ENCODE data around the gene PAF1. TPM values are rescaled to one million over a fixed set of nuclear protein-coding genes. Genes with fewer than 3 reads are reported as not detected.
A peak's percentile ranks its signal among the peaks of the same experiment; 100 is the strongest.

PAF1 gene
- total and polyA plus RNA-seq, 8 donors = 7.0 to 77.2 (median 29.4) TPM

DNA sequence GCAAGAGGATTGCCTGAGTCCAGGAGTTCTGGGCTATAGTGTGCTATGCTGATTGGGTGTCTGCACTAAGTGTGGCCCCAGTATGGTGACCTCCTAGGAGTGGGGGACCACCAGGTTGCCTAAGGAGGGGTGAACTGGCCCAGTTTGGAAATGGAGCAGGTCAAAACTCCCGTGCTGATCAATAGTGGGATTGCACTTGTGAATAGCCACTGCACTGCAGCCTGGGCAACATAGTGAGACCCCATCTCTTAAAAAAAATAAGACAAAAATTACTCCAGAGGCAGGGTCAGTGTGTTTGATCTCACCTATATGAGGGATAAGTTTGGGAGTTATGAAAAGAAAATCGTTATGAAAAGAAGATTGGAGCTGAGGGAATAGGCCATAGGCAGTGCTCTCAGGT is 21.7 kb downstream of the PAF1 start:
- no peak overlapping the region for H3K4me3 ChIP-seq
- intact Hi-C loops (cut with DNase I; ENCODE audit: low total_unique reads) = no loop called here
- H3K36me3 ChIP-seq = peaks cover 19 to 96% (median 85%) of the 10 kb centered on the region in 4 donors
- DNase-seq = no peak
- peaks cover 8 to 27% (median 21%) of the 10 kb centered on the region in 4 donors for H3K4me1 ChIP-seq
- 77 to 89% (median 83%) methylated on average over 2 of the region's 2 CpGs for WGBS, 5 donors
- H3K9me3 ChIP-seq = no peaks in the 10 kb centered on the region
- TF ChIP-seq, protein P1, sequence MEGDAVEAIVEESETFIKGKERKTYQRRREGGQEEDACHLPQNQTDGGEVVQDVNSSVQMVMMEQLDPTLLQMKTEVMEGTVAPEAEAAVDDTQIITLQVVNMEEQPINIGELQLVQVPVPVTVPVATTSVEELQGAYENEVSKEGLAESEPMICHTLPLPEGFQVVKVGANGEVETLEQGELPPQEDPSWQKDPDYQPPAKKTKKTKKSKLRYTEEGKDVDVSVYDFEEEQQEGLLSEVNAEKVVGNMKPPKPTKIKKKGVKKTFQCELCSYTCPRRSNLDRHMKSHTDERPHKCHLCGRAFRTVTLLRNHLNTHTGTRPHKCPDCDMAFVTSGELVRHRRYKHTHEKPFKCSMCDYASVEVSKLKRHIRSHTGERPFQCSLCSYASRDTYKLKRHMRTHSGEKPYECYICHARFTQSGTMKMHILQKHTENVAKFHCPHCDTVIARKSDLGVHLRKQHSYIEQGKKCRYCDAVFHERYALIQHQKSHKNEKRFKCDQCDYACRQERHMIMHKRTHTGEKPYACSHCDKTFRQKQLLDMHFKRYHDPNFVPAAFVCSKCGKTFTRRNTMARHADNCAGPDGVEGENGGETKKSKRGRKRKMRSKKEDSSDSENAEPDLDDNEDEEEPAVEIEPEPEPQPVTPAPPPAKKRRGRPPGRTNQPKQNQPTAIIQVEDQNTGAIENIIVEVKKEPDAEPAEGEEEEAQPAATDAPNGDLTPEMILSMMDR (IDR thresholded peaks at IDR 0.05) = no peak
- no peak for TF ChIP-seq EP300 (IDR thresholded peaks at IDR 0.05)
- TF ChIP-seq POLR2A (IDR thresholded peaks at IDR 0.05) = no peak
- TF ChIP-seq POLR2AphosphoS5 (IDR thresholded peaks at IDR 0.05) = no peak
- no peaks in the 10 kb centered on the region for H3K27me3 ChIP-seq
- H3K27ac ChIP-seq = no peak overlapping the region

DNA sequence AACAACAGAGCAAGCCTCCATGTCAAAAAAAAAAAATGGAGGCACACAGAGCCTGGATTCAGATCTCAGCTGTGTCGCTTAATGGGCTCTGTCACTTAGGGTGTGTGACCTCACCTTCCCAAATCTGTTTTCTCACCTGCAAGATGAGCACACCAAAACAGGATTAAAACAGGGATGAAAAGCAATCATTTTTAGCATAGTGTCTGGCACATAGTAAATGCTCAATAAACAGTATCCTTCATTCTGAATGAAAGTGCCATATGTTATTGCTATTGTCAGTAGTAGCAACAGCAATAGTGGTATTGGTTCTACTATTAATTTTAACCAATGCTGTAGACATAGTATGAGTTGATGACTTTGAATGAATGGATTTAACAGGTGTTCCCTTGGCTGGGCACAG is 25.4 kb downstream of the PAF1 start:
- Histone ChIP-seq H3K9me3 (no peaks in the 10 kb centered on the region), H3K27me3 (no peaks in the 10 kb centered on the region), H3K4me3 (no peak overlapping the region), H3K4me1 (peaks cover 12 to 24% (median 19%) of the 10 kb centered on the region in 4 donors), H3K36me3 (peaks cover 27 to 98% (median 96%) of the 10 kb centered on the region in 4 donors), H3K27ac (peak overlapping the region in 2 of 5 donors; percentile 4 to 70)
- intact Hi-C loops (cut with DNase I; ENCODE audit: low total_unique reads) = no loop called here
- no peak for DNase-seq
- TF ChIP-seq POLR2AphosphoS5 (IDR thresholded peaks at IDR 0.05) (no peak), POLR2A (IDR thresholded peaks at IDR 0.05) (no peak), EP300 (IDR thresholded peaks at IDR 0.05) (no peak)
- TF ChIP-seq, protein P1 (IDR thresholded peaks at IDR 0.05) = no peak
- WGBS, 5 donors = 95 to 100% (median 100%) methylated on average over 1 of the region's 1 CpG

DNA sequence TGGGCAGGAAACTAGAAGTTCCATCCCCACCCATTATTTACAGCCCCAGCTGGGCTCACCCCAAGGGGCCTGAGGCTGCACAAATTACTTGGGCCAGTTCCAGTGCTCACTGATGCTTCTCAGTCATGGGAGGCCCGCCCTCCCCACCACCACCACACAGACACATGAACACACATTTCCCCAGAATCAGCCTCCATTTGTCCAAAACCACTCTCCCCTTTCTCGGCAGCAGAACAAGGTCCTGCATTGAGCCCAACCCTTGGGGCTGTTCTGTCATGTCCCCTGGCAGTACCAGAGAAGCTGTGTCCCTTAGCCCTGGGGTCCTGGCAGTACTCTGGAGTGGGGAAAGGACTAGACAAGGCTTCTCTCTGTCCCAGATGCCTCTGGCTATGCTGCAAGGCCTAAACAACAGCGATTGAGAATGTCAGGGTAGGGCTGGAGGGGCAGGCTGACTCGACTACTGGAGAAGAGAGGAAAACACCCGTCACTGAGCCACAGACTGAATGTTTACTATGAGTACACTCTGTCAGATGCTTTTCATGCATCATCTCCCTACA is 26.9 kb downstream of the PAF1 start:
- DNase-seq = peak in 1 of 2 donors; percentile 58
- H3K9me3 ChIP-seq = no peaks in the 10 kb centered on the region
- 70 to 86% (median 75%) methylated on average over 5 of the region's 5 CpGs for WGBS, 5 donors
- peak overlapping the region in 4 of 5 donors; percentile 56 to 75 (median 66) for H3K27ac ChIP-seq
- no peak overlapping the region for H3K4me3 ChIP-seq
- H3K36me3 ChIP-seq = peaks cover 27 to 98% (median 96%) of the 10 kb centered on the region in 4 donors
- TF ChIP-seq, protein P1 (IDR thresholded peaks at IDR 0.05) = no peak
- TF ChIP-seq POLR2AphosphoS5 (IDR thresholded peaks at IDR 0.05) = no peak
- H3K27me3 ChIP-seq = no peaks in the 10 kb centered on the region
- H3K4me1 ChIP-seq = peaks cover 12 to 24% (median 19%) of the 10 kb centered on the region in 4 donors
- intact Hi-C loops (cut with DNase I; ENCODE audit: low total_unique reads) = no loop called here

DNA sequence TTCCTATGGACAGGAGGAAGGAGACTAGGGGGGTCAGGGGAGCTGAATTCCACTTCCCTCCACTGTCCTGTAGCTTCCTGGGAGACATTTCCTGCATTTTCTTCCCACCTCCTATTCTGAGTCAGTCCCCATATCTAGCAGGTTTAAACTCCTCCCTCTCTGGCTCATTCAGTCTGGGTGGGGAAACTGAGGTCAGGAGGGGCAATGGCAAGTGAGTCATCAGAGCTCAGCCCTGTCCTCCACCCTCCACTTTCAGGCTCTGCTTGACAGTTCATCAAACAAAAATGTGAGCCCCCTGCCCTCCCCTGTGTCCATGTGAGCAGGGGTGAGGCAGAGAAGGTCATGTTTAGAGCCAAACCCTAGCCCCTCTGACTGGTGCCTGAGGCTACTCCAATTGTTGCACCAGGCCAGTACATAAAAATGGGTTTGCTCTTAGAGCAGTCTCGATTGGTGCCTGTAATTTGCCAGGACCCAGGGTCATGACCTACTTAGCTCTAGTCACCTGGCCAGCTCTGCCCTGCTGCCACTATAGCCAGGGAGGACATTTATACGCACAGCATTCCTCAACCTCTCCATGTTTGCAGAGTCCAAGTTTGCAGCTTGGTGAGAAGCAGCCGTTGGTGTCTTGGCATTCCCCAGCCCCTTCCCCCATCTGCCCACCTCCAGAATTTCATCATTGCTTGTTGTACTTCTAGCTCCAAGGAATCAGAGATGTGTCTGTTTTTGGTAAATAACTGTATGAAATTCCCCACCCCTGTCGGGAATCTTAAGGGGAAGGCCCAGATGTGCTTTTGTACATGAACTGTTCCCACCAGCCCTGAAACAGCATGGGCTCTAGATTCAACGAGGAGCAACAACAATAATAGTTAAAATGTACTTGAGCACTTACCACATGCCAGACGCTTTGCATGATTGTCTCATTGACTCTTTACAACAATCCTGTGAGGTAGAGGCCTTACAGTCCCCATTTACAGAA is 27.9 kb downstream of the PAF1 start:
- Histone ChIP-seq H3K27me3 (no peaks in the 10 kb centered on the region), H3K4me1 (peaks cover 12 to 24% (median 19%) of the 10 kb centered on the region in 4 donors), H3K36me3 (peaks cover 37 to 98% (median 97%) of the 10 kb centered on the region in 4 donors), H3K9me3 (no peaks in the 10 kb centered on the region), H3K4me3 (no peak overlapping the region), H3K27ac (peak overlapping the region; percentile 48 to 75 (median 60))
- TF ChIP-seq POLR2A (IDR thresholded peaks at IDR 0.05) (no peak), EP300 (IDR thresholded peaks at IDR 0.05) (no peak), POLR2AphosphoS5 (IDR thresholded peaks at IDR 0.05) (no peak)
- TF ChIP-seq, protein P1 (IDR thresholded peaks at IDR 0.05) = no peak
- DNase-seq = no peak
- intact Hi-C loops (cut with DNase I; ENCODE audit: low total_unique reads) = no loop called here
- 61 to 65% (median 62%) methylated on average over 6 of the region's 6 CpGs for WGBS, 5 donors

Measured in stomach (tissue), 9 donors.